Activated CD4-positive, alpha-beta T cell treated with anti-CD3 and anti-CD28 coated beads, Interleukin-10, Interleukin-2, amounts not matched to agents 100 ng/mL and 50 ng/mL, durations not matched to agents 16 hours and 8 hours (primary cell): ENCODE measurements around the gene GAS7.
"Not testable (repeated sequence)": the region's sequence is repeated elsewhere in the genome, so short reads cannot be mapped to it uniquely, and the experiment has no call there.

ENCODE experiments used
- DNase-seq: peaks from one replicate; pipeline ENCODE4 v3.0.0-alpha.2; 2020

The GAS7 gene

DNA sequence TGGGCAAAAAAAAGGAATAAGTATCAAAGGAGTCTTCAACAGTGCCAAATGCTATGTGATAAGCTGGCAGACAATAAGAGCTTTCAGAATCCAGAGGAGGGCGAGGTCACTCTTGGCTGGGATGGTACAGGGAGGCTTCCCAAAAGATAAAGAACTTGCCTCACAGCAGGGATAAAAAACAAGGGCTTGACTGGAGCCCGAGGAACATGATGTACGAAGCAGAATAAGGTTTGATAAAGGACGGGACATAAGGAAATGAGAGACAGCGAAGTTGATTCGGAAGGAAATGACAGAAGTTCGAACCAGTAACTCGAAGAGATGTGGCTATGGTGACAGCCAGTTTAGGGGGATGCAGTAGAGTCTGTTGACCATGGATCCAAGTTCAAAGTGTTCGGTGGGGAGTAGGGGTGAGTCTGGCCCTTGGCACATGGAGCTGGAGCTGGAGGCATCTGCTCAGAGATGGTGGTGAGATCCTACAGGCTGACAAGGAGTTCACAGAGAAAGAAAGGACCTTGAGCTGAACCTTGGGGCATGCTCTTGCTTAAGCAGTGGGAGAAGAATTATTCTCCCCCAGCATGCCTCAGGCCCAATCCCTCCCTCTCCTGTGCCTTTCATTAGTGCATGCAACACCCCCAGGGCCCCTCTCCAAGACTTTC lies 155.7 kb downstream of the GAS7 start:
- DNase-seq = no peak

DNA sequence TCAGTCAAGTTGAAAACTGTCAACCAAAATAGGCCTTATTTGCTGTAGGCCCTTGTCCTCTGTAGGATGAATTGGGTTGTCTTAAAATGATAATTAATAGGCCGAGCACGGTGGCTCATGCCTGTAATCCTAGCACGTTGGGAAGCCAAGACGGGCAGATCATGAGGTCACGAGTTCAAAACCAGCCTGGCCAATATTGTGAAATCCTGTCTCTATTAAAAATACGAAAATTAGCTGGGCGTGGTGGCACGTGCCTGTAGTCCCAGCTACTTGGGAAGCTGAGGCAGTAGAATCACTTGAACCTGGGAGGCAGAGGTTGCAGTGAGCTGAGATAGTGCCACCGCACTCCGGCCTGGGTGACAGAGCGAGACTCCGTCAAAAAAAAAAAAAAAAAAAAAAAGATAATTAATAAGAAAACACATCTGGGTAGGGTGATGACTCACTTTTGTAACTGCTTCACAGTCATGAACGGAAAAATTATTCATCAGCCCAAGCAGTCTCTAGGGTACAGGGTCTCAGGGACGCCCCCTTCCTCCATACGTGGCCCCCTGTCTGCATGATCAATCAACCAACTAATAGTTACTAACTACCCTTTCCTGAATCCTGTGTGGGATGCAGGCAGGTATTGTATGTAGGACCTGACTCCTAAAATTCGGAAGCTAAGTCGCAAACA lies 156.4 kb downstream of the GAS7 start:
- no peak for DNase-seq

GRCh38 chr17:10041287-10041612 lies 157.2 kb downstream of the GAS7 start:
- no peak for DNase-seq

DNA sequence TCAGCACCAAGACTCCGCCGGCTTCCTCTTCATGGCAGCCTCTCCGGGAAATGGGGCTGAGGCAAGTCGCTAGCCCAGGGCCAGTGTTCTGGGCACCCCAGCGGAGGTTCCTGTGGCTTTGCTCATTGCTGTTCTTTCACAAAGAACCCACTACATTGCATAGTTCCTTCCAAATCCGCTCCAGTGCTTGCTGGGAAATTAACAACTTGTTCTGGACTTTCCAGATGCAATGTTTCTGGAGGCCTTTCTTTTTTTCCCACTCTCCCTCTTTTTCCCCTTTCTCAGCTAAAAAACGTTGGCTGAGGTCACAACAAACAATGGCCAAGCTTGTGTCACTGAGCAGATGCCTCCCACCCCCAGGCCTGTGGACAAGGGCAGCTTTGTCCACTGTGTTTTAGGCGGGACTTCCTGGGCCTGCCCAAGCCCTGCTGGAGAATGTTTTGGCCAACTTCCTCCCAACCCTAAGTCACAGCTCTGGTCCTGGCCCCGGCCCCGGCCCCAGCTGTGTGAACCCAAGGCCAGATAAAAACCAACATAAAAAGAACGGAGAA lies 161.8 kb downstream of the GAS7 start:
- no peak for DNase-seq

DNA sequence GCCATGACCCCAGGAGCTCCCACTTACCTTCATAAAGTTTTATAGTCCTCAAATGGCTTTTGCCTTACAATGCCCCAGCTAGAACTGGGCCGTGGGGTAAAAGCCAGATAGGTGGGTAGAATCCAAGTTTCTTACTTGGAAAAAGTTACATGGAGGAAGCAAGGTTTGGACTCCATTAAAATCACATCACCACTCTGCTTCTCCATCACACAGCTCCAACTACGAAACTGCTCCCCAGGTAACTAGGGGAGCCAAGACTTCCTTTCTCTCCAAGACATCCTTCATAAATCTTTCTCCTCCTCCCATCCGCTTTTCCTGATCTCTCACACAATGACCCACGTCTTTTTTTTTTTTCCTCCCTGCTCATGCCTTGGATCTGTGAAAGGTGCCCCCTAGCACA lies 162.5 kb downstream of the GAS7 start:
- DNase-seq = no peak

- no peak for DNase-seq
Measured at GRCh38 chr17:10034719-10035475, 163.5 kb downstream of the GAS7 start.

GRCh38 chr17:10033959-10034358 lies 164.4 kb downstream of the GAS7 start:
- no peak for DNase-seq

- no peak for DNase-seq
Measured at GRCh38 chr17:10033449-10033848, 165.0 kb downstream of the GAS7 start.

DNA sequence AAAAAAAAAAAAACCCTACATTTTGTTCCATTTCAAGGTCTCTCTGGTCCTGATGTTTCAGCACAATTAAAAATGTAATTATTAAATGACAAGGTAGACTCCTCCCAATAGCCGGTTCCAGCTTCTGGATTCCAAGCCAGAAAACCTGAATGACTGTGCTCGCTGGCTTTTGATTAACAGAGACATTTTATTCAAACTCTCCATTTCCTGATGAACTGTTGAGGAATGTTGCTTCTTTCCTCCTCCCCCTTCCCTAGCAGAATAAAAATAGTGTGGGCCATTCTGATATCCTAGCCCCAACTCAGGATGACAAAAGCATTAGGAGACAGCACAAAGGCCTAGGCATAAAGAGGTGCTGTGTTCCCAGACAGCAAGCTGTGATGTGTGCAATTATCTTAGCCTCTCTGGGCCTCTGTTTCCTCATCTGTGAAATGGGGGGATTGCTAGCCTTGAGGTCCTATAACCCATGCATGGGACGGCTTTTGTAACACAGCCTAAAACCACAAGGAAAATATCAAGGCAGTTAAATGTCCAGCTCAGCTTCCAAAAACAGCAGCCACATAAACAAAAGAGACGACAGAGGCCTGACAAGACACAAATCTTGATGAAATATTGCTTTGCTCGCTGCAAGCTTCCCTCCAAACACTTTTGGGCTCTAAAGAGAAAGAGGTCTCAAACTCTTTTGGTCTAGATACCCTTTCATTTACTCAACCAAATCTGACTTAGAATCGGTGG lies 166.1 kb downstream of the GAS7 start:
- no peak for DNase-seq

DNA sequence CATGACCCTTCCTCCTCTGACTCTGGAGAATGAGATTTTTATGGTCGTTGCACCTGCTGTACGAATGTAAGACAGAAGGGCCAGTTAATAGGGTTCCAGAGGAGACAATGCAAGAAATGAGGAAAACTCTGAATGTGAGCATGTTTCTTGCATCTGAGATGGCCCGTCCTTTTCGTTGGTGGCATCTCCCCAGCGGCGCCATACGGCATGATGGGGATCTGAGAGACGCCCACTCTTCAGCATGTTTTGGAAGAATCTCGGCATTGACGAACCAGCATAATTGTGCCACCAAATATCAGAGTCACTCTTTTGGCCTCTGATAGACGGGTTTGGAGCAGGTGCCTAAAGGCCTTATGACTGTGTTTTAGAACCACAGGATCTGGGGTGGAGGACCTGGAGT lies 166.8 kb downstream of the GAS7 start:
- DNase-seq = no peak

GRCh38 chr17:10031127-10031526 lies 167.3 kb downstream of the GAS7 start:
- no peak for DNase-seq

- no peak for DNase-seq
Measured at GRCh38 chr17:10029129-10029528, 169.3 kb downstream of the GAS7 start.

GRCh38 chr17:10025976-10026901 lies 172.2 kb downstream of the GAS7 start:
- no peak for DNase-seq

DNA sequence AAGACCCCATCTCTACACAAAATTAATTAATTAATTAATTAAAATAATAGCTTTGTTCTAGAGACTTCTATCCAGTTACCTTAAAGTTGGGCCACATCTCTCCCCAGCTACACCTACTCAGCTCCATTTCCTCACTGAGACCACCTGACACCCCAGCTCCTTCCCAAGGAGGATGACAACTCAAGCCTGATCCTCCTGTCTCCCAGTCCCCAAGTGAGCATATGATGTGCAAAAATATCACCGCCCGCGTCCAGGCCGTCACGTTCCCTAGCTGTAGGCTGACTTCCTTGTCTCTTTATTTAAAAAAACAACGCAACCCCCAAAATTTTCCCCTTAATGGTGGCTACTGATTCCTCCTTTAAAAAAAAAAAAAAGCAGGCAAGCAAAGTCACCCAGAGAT lies 173.2 kb downstream of the GAS7 start:
- DNase-seq = no peak

GRCh38 chr17:10022416-10022815 lies 176.0 kb downstream of the GAS7 start:
- DNase-seq = no peak

DNA sequence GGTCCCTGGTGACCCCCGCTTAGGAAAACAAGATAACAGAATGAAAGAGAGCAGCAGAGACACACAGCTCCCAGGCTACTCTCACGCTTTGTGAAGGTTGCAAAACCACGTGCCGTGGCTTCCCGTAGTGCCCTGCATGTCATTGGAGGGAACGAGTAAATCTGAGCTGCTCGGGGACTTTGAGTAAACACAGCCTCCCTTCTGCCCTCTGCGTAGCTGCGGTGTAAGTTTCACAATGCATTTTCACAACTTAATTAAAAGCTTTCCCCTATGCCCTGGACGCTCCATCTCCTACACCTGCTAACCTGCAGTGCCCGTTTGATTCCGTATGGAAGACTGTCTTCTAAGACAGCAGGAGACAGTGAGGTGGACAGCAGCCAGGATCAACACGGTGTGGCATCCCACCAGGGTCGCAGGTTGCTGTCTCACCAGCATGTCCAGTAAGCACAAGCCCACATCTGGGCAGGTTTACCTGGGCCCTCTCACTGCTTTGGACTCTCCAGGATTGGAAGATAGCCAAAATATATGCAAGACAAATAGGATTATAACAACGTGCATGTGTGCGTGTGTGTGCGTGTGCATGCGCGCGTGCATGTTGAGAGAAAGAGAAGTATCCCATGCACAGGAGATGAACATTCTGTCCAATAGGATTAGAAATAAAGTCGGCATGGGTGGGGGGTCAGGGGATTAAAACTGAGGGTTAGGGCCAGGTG lies 177.0 kb downstream of the GAS7 start:
- DNase-seq = no peak

GRCh38 chr17:10019941-10020451 lies 178.4 kb downstream of the GAS7 start:
- no peak for DNase-seq

DNA sequence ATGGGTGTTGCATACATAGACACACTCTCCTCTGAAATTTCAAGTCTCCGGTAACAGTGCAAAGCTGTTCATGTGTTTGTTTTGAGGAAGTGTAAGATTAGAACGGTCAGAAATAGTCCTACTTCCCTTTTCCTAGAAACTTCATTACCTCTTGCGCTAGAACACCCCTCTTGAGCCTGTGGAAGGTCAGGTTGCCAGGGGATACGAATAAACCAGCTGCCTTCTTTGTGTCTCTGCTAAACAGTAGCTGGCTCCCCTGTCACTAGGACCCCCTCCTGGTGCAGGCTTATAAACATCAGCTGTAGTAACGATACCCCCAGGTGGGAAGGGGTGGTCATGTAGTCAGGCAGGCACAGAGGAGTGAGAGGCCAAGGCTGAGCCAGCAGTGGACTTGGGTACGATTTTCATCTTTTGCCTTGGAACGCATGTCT lies 179.9 kb downstream of the GAS7 start:
- DNase-seq = no peak

GRCh38 chr17:10016958-10017570 lies 181.3 kb downstream of the GAS7 start:
- not testable (repeated sequence) for DNase-seq

DNA sequence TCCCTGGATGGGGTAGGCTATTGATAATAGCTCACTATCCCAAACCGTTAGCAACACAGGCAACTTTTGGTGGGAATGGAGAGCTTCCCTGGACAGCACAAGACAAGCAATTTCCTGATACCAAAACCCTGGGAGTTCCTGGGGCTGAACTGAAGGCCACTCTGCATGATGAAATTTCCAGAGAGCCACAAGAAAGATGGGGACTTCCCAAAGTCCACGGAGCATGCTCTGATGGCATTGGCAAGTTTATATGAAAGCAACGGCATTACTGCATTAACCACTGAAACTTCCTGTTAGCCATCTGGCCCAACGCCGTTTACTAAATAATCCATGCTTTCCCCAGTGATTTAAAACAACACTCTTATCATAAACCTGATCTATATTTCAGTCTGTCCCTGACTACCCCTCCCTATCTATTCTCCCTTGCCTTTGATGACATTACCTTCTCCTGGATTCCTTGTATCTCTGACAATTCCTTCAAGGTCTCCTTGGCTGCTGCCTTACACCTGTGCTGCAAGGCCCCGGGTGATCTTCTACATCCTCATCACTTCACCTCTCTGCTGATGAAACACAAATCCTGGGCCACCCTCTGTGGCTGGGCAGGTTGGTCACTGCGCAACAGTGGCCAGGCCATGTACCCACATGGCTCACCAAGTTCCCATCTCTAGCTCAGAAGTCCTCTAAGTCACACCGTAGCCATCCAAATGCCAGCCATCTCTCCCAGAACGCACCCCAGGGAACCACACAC lies 184.9 kb downstream of the GAS7 start:
- DNase-seq = peak; percentile 2
